ENCODE results near the gene MYH9.
A peak's percentile ranks its signal among the peaks of the same experiment; 100 is the strongest.

MYH9 gene

DNA sequence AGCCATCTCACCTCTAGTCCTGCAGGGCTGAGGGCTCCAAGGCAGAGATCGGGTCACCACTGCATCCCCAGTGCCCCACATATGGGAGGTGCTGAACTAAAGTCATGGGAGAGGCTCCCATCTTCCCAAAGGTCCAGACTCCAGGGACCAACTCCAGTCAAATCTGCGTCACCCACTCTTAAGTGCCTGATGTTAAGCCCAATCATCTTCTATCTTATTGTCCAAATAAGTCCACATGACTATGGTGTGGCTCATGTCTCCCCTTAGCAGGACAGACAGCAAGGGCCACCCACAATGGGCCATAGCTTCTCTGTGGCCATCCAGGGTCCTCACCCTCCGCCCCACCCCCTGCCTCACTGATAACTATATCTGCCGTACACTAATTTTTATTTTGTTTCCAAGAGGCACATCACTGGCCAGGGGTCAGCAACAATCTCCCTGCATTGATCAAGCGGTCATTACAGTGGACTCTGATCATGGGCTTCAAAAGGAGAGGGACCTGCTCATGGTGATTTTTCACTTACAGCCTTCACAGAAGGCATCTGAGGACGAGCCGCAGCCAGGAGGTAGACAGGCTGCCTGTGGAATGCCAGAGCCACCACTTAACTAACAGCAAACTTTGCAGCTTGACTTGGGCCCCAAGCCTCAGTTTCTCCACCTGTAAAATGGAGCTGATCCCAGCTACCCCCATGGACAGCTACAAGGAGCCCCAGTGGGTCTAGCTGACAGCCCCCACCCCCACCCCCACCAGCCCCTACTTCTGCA, 23.3 kb downstream of the MYH9 start:
- H3K4me1 ChIP-seq (ENCODE audit: control insufficient read depth, insufficient read depth, low read length, poor library complexity, severe bottlenecking) = peaks cover 96% of the 10 kb centered on the region
- 93 to 97% methylated on average over 5 to 6 of the region's 7 CpGs for WGBS, 2 experiments (ENCODE audit: insufficient coverage in 2 of 2)
- no peak overlapping the region for H3K4me3 ChIP-seq (ENCODE audit: extremely low read depth, insufficient read depth, low read length, poor library complexity, severe bottlenecking)
- no peaks in the 10 kb centered on the region for H3K9me3 ChIP-seq (ENCODE audit: control insufficient read depth, low read length)
- peak overlapping the region; percentile 97 for H3K27ac ChIP-seq (ENCODE audit: low read depth, low read length, severe bottlenecking)
- peaks cover 64% of the 10 kb centered on the region for H3K36me3 ChIP-seq (ENCODE audit: control insufficient read depth, insufficient read depth, low read length)

DNA sequence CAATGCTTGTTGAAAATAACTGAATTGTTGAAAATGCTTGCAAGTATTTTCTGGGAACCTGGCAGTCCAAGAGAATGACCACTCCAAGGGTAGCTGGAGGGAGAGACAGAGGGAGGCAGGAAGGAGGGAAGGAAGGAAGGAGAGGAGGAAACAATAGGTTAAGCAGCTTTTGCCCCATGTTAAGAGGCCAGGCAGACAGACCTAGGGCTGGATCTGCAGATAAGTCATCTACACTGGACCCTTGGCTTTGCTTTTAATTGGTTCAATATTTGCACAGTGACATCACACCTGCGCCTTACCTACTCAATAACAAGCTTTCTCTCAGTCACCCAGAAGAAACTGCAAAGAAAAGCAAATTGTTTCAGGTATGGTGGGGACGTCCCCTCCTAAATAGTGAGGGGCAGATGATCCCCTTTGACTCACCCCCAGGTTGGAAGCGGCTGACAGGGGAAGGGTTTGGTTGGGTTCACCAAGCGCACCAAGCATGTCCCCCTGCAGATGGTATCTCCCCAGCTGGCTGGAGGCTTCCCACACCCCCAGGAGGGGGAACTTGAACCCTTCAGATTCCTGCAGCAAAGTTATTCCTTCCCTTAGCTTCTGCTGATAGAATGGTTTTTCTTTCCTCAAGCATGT, 24.3 kb downstream of the MYH9 start:
- 100% methylated on average over 1 of the region's 4 CpGs for WGBS, 2 experiments (ENCODE audit: insufficient coverage in 2 of 2)
- Histone ChIP-seq H3K4me1 (ENCODE audit: control insufficient read depth, insufficient read depth, low read length, poor library complexity, severe bottlenecking) (peaks cover 98% of the 10 kb centered on the region), H3K4me3 (ENCODE audit: extremely low read depth, insufficient read depth, low read length, poor library complexity, severe bottlenecking) (no peak overlapping the region), H3K36me3 (ENCODE audit: control insufficient read depth, insufficient read depth, low read length) (peaks cover 66% of the 10 kb centered on the region), H3K9me3 (ENCODE audit: control insufficient read depth, low read length) (no peaks in the 10 kb centered on the region), H3K27ac (ENCODE audit: low read depth, low read length, severe bottlenecking) (peak overlapping the region; percentile 97)

DNA sequence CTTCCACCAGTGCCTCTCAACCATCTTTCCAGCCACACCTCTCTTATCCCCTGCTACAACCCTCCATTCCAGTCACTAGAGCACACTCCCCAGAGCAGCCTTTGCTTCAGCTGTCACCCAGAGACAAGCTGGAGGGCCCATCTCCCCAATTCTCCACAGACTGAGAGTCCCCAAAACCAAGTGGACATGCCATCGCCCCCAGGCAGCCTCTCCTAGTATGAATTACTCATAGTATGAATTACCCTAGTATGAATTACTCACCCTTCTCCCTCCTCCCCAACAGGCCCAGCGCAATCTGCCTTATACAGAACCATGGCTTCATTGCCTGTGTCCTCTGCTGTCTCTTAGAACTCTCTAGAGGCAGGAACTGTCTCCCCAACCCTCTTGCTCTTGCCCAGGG, 24.8 kb downstream of the MYH9 start:
- Histone ChIP-seq H3K27ac (ENCODE audit: low read depth, low read length, severe bottlenecking) (peak overlapping the region; percentile 97), H3K36me3 (ENCODE audit: control insufficient read depth, insufficient read depth, low read length) (peaks cover 63% of the 10 kb centered on the region), H3K9me3 (ENCODE audit: control insufficient read depth, low read length) (no peaks in the 10 kb centered on the region), H3K4me1 (ENCODE audit: control insufficient read depth, insufficient read depth, low read length, poor library complexity, severe bottlenecking) (peaks cover 98% of the 10 kb centered on the region), H3K4me3 (ENCODE audit: extremely low read depth, insufficient read depth, low read length, poor library complexity, severe bottlenecking) (no peak overlapping the region)
- WGBS, 2 experiments (ENCODE audit: insufficient coverage in 2 of 2) = 100% methylated on average over 2 of the region's 2 CpGs

DNA sequence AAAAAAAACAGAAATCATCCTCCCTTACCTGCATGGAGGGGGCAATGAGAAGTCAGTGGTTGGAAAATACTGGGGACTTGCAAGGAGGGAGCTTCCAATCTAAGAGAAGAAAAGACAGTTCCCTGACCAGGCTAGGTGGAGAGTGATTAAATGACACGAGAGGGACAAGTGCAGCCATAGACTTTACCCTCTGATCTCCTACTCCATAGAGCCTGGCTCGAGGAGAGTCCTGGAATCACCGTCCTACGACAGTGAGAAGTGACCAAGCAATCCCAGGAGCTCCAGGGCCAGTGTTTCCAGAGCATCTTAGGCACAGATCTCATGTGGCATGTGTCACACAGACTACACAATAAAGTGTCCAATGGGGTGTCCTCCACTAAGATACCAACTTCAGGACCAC, 25.7 kb downstream of the MYH9 start:
- WGBS, 2 experiments (ENCODE audit: insufficient coverage in 2 of 2) = 88 to 92% methylated on average over 3 of the region's 4 CpGs
- Histone ChIP-seq H3K4me1 (ENCODE audit: control insufficient read depth, insufficient read depth, low read length, poor library complexity, severe bottlenecking) (peaks cover 98% of the 10 kb centered on the region), H3K36me3 (ENCODE audit: control insufficient read depth, insufficient read depth, low read length) (peaks cover 63% of the 10 kb centered on the region), H3K27ac (ENCODE audit: low read depth, low read length, severe bottlenecking) (peak overlapping the region; percentile 92), H3K4me3 (ENCODE audit: extremely low read depth, insufficient read depth, low read length, poor library complexity, severe bottlenecking) (no peak overlapping the region), H3K9me3 (ENCODE audit: control insufficient read depth, low read length) (no peaks in the 10 kb centered on the region)

DNA sequence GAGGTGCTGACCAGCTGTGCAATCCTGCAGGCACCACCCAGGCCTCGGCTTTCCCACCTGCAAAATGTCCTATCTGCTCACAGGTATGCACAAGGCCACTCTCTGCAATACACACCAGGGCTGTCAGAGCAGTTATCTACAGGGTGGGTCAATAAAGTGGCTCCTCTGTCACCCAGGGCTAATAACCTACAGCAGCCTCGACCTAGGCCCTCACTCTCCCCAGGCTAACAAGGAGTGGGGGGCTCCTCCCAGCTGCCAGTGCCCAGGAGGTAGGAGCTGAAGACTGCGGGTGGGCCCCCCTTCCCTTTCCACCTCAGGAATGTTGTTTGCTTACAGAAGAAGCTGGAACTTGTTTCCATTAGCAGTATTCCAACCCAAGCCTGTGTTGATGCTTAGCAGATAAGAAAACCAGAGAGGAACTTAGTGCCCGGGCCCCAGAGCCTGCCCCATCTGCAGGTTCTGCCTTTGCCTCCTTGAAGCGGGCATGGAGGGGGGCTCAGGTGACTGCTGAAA, 26.8 kb downstream of the MYH9 start:
- H3K27ac ChIP-seq (ENCODE audit: low read depth, low read length, severe bottlenecking) = peak overlapping the region; percentile 92
- 58 to 88% methylated on average over 2 to 4 of the region's 5 CpGs for WGBS, 2 experiments (ENCODE audit: insufficient coverage in 2 of 2)
- no peaks in the 10 kb centered on the region for H3K9me3 ChIP-seq (ENCODE audit: control insufficient read depth, low read length)
- H3K4me3 ChIP-seq (ENCODE audit: extremely low read depth, insufficient read depth, low read length, poor library complexity, severe bottlenecking) = no peak overlapping the region
- peaks cover 94% of the 10 kb centered on the region for H3K4me1 ChIP-seq (ENCODE audit: control insufficient read depth, insufficient read depth, low read length, poor library complexity, severe bottlenecking)
- H3K36me3 ChIP-seq (ENCODE audit: control insufficient read depth, insufficient read depth, low read length) = peaks cover 58% of the 10 kb centered on the region

DNA sequence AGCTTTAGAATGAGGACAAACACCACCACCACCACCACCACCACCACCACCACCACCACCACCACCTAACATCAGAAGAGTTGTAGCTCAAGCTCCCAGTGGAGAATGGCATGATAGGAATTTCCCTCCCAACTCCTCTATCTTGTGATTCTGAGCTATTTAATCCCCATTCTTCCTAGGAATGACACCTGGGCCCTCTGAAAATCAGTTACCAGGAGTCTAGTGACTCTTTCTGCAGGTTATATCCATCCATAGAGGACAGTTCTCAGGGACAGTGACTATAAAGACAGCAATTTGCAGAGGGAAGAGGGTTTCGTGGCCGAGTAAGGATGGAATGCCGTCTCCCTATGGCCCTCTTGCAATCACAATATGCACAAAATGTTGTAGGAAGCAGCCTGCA, 27.8 kb downstream of the MYH9 start:
- Histone ChIP-seq H3K4me3 (ENCODE audit: extremely low read depth, insufficient read depth, low read length, poor library complexity, severe bottlenecking) (no peak overlapping the region), H3K4me1 (ENCODE audit: control insufficient read depth, insufficient read depth, low read length, poor library complexity, severe bottlenecking) (peaks cover 94% of the 10 kb centered on the region), H3K36me3 (ENCODE audit: control insufficient read depth, insufficient read depth, low read length) (peaks cover 57% of the 10 kb centered on the region), H3K9me3 (ENCODE audit: control insufficient read depth, low read length) (no peaks in the 10 kb centered on the region), H3K27ac (ENCODE audit: low read depth, low read length, severe bottlenecking) (peak overlapping the region; percentile 79)
- WGBS, 2 experiments (ENCODE audit: insufficient coverage in 2 of 2) = 83 to 87% methylated on average over 3 of the region's 3 CpGs

DNA sequence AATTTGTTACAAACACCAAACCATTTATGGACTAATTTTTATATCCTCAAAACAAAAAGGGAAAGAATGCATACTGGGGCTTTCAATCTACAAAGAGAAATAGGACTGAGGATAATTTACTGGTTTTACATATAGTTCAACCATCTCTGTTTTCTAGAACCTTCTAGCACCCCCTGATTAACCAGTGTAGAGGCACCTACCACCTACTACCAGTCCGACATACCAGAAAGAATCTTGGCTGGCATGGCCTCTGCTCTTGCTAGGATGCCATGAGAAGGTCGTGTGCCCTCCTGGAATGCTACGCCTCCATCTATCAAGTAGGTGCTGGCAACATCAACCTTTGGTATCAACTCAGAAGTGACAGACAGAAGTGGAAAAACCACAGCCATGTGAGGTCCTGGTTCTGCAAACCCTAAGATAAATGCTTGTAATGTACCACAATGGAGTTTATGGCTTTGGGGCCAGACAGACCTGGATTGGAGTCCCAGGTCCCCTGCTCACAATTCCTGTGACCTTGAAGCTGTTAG, 28.2 kb downstream of the MYH9 start:
- H3K9me3 ChIP-seq (ENCODE audit: control insufficient read depth, low read length) = no peaks in the 10 kb centered on the region
- WGBS, 2 experiments (ENCODE audit: insufficient coverage in 2 of 2) = 86 to 93% methylated on average over 3 of the region's 3 CpGs
- H3K36me3 ChIP-seq (ENCODE audit: control insufficient read depth, insufficient read depth, low read length) = peaks cover 60% of the 10 kb centered on the region
- H3K4me1 ChIP-seq (ENCODE audit: control insufficient read depth, insufficient read depth, low read length, poor library complexity, severe bottlenecking) = peaks cover 94% of the 10 kb centered on the region
- H3K27ac ChIP-seq (ENCODE audit: low read depth, low read length, severe bottlenecking) = peak overlapping the region; percentile 79
- no peak overlapping the region for H3K4me3 ChIP-seq (ENCODE audit: extremely low read depth, insufficient read depth, low read length, poor library complexity, severe bottlenecking)

DNA sequence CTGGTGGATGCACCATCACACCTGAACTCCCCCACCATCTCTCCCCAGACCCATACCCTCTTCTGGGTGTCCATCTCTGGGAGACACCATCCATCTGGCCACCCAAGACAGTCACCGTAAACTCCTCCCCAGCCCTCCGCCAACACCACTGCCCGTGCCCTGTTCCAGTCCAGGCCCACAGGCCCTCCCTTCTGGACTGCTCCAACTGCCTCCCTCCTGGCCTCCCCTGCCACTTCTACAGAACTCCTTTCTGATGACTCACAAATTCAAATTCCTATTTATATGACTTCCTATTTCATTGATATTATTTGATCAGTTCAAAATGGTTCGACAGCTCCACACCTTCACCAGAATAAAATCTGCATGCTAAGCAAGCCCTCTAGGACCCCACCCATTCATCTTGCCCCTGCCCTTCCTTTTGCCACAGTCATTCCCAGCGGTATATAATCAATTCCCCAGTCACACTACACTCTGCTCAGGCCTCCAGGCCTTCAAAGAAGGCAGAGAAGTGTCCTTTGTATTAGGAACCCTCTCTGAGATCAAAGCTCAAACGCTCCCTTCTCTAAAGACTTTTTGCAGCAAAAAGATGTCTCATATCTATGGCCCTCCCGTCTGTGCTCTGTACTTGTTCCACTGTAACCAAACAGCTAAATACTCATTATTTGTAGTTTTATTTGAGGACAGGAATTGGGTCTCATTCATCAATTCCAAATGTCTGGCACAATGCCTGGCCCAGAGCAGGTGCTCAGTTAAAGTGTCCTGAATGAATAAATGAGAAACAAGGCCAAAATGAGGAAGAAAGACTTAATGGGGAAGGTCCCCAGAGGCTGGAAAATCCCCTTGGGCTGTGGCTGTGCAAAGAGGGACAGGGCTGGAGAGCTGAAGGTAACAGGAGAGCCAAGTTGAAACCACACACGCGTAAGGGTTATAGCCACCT, 29.0 kb downstream of the MYH9 start:
- peak overlapping the region; percentile 79 for H3K27ac ChIP-seq (ENCODE audit: low read depth, low read length, severe bottlenecking)
- H3K9me3 ChIP-seq (ENCODE audit: control insufficient read depth, low read length) = no peaks in the 10 kb centered on the region
- 89 to 96% methylated on average over 4 to 6 of the region's 9 CpGs for whole genome bisulfite sequencing, 2 experiments (ENCODE audit: insufficient coverage in 2 of 2)
- H3K4me3 ChIP-seq (ENCODE audit: extremely low read depth, insufficient read depth, low read length, poor library complexity, severe bottlenecking) = no peak overlapping the region
- peaks cover 54% of the 10 kb centered on the region for H3K36me3 ChIP-seq (ENCODE audit: control insufficient read depth, insufficient read depth, low read length)
- H3K4me1 ChIP-seq (ENCODE audit: control insufficient read depth, insufficient read depth, low read length, poor library complexity, severe bottlenecking) = peaks cover 94% of the 10 kb centered on the region

DNA sequence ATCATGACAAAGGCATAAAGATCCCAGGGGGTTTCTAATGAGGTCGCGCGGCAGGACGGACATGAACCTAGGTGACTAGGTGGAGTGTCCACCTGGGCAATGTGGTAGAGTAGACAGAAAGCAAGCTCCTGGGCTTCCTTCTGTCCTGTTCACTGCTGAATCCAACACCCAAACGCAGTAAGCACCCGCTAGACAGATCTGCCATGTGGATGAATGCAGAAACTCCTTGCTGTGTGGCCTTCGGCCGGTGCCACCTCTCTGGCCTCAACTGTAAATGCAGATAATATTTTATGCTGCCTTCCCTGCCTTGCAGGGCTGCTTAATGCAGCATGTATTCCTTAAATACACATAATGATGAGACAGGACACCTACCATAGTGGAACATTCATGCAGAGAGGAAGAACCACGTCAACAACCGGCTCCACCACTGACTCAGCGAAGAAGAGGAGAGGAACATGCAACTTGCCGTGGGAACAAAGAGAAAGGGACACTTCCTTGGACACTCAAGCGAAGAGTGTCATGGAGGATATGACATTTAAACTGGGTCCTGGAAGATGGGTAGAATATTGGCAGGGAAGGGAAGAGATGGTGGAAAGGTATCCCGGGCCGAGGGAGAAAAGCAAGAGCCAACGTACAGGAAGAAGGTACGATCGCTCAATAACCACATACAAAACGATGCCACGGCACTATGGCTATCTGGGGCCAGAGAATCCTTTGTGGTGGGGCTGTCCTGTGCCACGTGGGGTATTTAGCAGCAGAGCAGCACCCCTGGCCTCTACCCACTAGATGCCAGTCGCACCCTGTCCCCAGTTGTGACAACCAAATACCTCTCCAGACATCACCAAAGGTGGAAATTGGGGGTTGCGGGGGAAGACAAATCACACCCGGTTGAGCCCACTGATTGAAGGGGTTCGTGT, 30.8 kb downstream of the MYH9 start:
- Histone ChIP-seq H3K36me3 (ENCODE audit: control insufficient read depth, insufficient read depth, low read length) (peaks cover 49% of the 10 kb centered on the region), H3K4me1 (ENCODE audit: control insufficient read depth, insufficient read depth, low read length, poor library complexity, severe bottlenecking) (peaks cover 94% of the 10 kb centered on the region), H3K4me3 (ENCODE audit: extremely low read depth, insufficient read depth, low read length, poor library complexity, severe bottlenecking) (no peak overlapping the region), H3K27ac (ENCODE audit: low read depth, low read length, severe bottlenecking) (peak overlapping the region; percentile 69), H3K9me3 (ENCODE audit: control insufficient read depth, low read length) (no peaks in the 10 kb centered on the region)
- 92 to 95% methylated on average over 22 to 24 of the region's 25 CpGs for WGBS, 2 experiments (ENCODE audit: insufficient coverage in 2 of 2)

Measured in mesodermal cell (in vitro differentiated cells).